HEK293T (cell line): ENCODE measurements around the gene ARRB1.
A peak's percentile ranks its signal among the peaks of the same experiment; 100 is the strongest.

Source experiments
- CTCF ChIA-PET: fragments of 350-600 bp; formaldehyde crosslinking; extraction: SDS; loops from one replicate; lab custom pipeline; 2021; ENCODE audit warnings: antibody characterized with exemption, inconsistent platforms; lab: Yijun Ruan, JAX
- POLR2A ChIA-PET: fragments of 350-600 bp; formaldehyde crosslinking; extraction: SDS; loops from one replicate; lab custom pipeline; 2020; ENCODE audit warnings: antibody characterized with exemption, inconsistent platforms; lab: Yijun Ruan, JAX
- DNase-seq: peaks from one replicate; pipeline ENCODE4 v3.0.0; 2012; ENCODE audit warnings: mixed read lengths; ENCODE audit errors: extremely low spot score
- ARNT ChIP-seq: fragments of 450-650 bp; IDR thresholded peaks from 2 replicates; pipeline ENCODE4 v1.6.1; 2017; ENCODE audit warnings: mild to moderate bottlenecking
- BHLHE40 ChIP-seq: fragments of 450-650 bp; IDR thresholded peaks from 2 replicates; pipeline ENCODE4 v1.6.1; 2016; ENCODE audit warnings: mild to moderate bottlenecking, moderate library complexity, borderline replicate concordance
- CTBP1 ChIP-seq: fragments of 450-650 bp; IDR thresholded peaks from 2 replicates; pipeline ENCODE4 v1.6.1; 2016; ENCODE audit warnings: borderline replicate concordance
- ELF4 ChIP-seq: fragments of 450-650 bp; IDR thresholded peaks from 2 replicates; pipeline ENCODE4 v1.6.1; 2017; ENCODE audit warnings: antibody characterized with exemption
- FOXA1 ChIP-seq: fragments of 450-650 bp; IDR thresholded peaks from 2 replicates; pipeline ENCODE4 v1.6.1; 2016; ENCODE audit warnings: mild to moderate bottlenecking
- FOXK2 ChIP-seq: fragments of 450-650 bp; IDR thresholded peaks from 2 replicates; pipeline ENCODE4 v1.6.1; 2016; ENCODE audit warnings: mild to moderate bottlenecking
- FOXM1 ChIP-seq: fragments of 450-650 bp; IDR thresholded peaks from 2 replicates; pipeline ENCODE4 v1.6.1; 2017; ENCODE audit warnings: mild to moderate bottlenecking, borderline replicate concordance
- HDGF ChIP-seq: fragments of 450-650 bp; IDR thresholded peaks from 2 replicates; pipeline ENCODE4 v1.6.1; 2017; ENCODE audit warnings: antibody characterized with exemption, borderline replicate concordance
- L3MBTL2 ChIP-seq: fragments of 450-650 bp; conservative IDR thresholded peaks from 2 replicates; pipeline ENCODE4 v1.6.1; 2016; ENCODE audit warnings: mild to moderate bottlenecking
- LEF1 ChIP-seq: fragments of 450-650 bp; IDR thresholded peaks from 2 replicates; pipeline ENCODE4 v1.6.1; 2017; ENCODE audit warnings: mild to moderate bottlenecking, borderline replicate concordance
- NFRKB ChIP-seq: fragments of 450-650 bp; IDR thresholded peaks from 2 replicates; pipeline ENCODE4 v1.6.1; 2016; ENCODE audit warnings: mild to moderate bottlenecking, moderate library complexity
- SP1 ChIP-seq: fragments of 450-650 bp; IDR thresholded peaks from 2 replicates; pipeline ENCODE4 v1.6.1; 2017
- SUZ12 ChIP-seq: fragments of 450-650 bp; IDR thresholded peaks from 2 replicates; pipeline ENCODE4 v1.6.1; 2016; ENCODE audit warnings: mild to moderate bottlenecking
- TARDBP ChIP-seq: fragments of 450-650 bp; IDR thresholded peaks from 2 replicates; pipeline ENCODE4 v1.6.1; 2016
- ZNF384 ChIP-seq: fragments of 450-650 bp; IDR thresholded peaks from 2 replicates; pipeline ENCODE4 v1.6.1; 2016
- TF ChIP-seq, protein P1 (sequence below): fragments of 450-650 bp; IDR thresholded peaks from 2 replicates; pipeline ENCODE4 v1.6.1; 2016

ARRB1 gene

DNA sequence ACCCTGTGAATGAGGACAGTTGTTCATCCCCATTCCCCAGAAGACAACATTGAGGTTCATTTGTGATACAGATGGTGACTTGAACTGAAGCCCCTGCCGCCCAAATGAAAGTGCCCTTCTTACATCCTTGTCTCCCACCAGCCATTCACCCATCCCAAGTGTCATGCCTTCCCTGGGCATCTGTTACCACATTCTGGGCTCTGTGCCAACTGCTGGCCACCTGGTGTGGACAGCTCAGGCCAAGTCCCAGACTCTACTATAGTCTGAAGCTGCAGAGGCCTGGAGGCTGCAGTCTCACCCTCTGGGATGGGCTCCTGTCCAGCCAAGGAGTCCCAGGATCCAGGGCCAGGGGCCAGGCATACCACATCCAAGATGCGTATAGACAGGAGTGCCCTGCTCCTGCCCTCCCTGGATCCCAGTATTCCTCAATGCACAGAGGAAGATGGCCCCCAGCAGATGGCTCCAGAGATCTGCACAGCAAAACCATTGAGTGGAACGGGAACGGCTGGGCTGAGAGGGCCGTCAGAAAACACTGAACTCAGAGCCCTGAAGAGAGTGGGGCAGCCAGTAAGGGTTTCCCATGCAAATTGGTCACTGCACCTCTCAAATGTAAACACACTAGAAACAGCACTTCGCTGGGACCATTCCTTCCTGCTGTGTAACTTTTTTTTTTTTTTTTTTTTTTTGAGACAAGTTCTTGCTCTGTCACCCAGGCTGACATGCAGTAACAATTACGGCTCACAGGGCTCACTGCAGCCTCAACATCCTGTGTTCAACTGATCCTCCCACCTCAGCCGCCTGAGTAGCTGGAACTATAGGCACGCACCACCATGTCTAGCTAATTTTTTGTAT lies 22.8 kb downstream of the ARRB1 start:
- no peak for TF ChIP-seq SP1
- TF ChIP-seq ZNF384, result peak; percentile 83
- CTCF ChIA-PET, result interaction anchor here (0.7 to 1.0 kb wide), 3 partner anchors 17 to 62 kb away, joined by 3 to 6 read pairs (median 3); no protein-coding TSS in a partner anchor
- DNase-seq, result peak; percentile 66
- POLR2A ChIA-PET, result no interaction called here

DNA sequence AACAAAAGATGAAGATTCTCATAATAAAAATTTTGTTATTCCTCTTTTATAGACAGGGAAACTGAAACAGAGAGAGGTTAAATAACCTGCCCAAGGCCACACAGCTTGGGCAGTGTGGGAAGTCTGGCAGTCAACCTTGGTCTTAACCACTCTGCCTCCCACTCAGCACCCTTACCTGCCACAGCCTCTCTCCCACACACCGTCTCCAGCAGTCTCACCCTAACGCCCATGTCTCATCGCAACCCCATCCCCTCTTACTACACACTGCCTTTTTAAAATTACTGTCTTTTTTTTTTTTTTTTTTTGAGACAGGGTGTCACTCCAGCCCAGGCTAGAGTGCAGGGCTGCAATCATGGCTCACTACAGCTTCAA lies 25.0 kb downstream of the ARRB1 start:
- no peak for DNase-seq
- no peak for TF ChIP-seq L3MBTL2
- no peak for TF ChIP-seq BHLHE40
- TF ChIP-seq LEF1, result no peak
- TF ChIP-seq FOXM1, result no peak
- TF ChIP-seq FOXA1, result no peak
- no peak for TF ChIP-seq NFRKB
- TF ChIP-seq, protein P1, sequence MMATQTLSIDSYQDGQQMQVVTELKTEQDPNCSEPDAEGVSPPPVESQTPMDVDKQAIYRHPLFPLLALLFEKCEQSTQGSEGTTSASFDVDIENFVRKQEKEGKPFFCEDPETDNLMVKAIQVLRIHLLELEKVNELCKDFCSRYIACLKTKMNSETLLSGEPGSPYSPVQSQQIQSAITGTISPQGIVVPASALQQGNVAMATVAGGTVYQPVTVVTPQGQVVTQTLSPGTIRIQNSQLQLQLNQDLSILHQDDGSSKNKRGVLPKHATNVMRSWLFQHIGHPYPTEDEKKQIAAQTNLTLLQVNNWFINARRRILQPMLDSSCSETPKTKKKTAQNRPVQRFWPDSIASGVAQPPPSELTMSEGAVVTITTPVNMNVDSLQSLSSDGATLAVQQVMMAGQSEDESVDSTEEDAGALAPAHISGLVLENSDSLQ, result no peak
- no peak for TF ChIP-seq TARDBP
- TF ChIP-seq FOXK2, result no peak
- TF ChIP-seq HDGF, result no peak
- TF ChIP-seq ARNT, result no peak
- TF ChIP-seq SUZ12, result no peak
- no peak for TF ChIP-seq CTBP1
- no peak for TF ChIP-seq ZNF384
- no peak for TF ChIP-seq SP1
- no peak for TF ChIP-seq ELF4
- ChIA-PET POLR2A (interaction anchor here (1.3 kb wide), 1 partner anchor 15 kb away, joined by 5 read pairs; no protein-coding TSS in a partner anchor), CTCF (interaction anchor here (1.4 kb wide), 1 partner anchor 62 kb away, joined by 4 read pairs; no protein-coding TSS in a partner anchor)

DNA sequence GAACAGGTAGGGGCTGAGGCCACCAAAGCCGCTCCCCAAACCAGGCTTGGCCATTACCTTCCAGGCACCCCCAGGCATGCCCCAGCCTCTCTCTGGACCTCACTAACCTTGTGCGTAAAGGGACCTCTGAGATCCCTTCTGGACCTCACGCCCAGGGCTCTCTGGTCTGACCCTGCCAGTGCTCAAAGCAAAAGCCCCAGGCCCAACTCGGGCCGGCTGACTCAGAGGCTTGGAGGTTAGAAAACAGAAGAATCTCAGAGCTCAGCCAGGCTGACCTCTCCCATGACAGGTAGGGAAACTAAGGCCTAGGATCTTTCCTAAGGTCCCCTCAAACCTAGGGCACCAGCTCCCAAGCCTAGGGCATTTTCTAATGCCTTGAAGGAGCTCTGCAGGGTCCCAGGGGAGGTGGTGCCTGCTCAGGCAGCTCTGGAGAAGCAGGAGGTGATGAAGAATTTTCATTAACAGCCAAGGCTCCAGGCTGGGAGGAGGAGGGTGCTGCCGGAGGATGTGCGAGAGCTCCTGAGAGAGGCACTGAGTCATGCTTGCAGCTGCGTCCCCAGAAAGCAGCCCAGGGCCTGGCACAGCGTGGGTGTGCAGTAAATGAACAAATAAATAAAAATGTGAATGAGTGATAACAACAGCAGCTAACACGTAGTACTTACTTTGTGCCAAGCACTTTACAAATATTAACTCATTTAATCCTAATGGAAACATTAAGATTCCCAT lies 25.6 kb downstream of the ARRB1 start:
- DNase-seq, result no peak
- POLR2A ChIA-PET, result interaction anchor here (1.3 kb wide), 1 partner anchor 14 kb away, joined by 5 read pairs; no protein-coding TSS in a partner anchor
- no peak for TF ChIP-seq TARDBP
- no peak for TF ChIP-seq ELF4
- TF ChIP-seq, protein P1, result no peak
- TF ChIP-seq NFRKB, result no peak
- TF ChIP-seq HDGF, result no peak
- TF ChIP-seq LEF1, result no peak
- no peak for TF ChIP-seq CTBP1
- no peak for TF ChIP-seq BHLHE40
- no peak for TF ChIP-seq ZNF384
- no peak for TF ChIP-seq SP1
- CTCF ChIA-PET, result interaction anchor here (0.6 to 1.4 kb wide), 2 partner anchors 46 to 62 kb away, joined by 3 to 4 read pairs; no protein-coding TSS in a partner anchor

DNA sequence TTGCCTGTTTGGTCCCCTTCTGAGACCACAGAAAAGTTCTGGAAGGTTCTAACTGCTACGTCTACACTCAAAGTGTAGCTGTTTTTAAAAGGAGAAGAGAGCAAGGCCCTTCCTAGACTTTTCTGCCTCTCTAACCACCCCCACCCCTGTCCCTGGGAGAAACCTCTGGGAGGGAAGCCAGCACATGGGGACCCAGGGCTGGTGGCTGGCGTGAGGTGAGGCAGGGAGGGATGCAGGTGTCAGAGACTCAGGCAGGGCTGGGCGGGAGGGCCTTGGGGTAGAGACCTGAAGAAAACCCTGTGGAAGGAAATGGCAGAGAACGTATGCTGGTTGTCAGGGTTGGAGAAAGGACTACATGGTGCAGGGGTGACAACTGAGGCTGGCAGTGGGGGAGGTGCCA lies 26.7 kb downstream of the ARRB1 start:
- POLR2A ChIA-PET, result no interaction called here
- TF ChIP-seq ELF4, result no peak
- TF ChIP-seq FOXA1, result no peak
- no peak for DNase-seq
- CTCF ChIA-PET, result no interaction called here

DNA sequence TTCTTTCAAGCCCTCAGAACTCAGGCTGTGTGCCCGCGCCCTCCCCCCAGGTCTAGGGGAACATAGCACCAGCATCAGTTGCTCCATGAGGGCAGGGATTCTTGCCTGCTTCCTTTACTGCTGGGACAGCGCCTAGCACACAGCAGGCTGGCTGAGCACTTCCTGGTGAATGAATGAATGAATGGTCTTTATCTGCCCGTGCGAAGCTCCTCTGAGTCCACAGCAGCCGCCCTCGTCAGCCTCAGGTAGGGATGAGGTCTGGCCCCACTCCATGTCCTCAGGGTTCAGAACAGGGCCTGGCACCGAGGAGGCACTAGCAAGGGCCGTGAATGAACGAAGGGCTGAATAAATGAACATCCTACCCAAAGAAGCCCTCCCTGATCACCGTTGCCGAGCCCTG lies 27.3 kb downstream of the ARRB1 start:
- TF ChIP-seq SUZ12 (no peak), HDGF (no peak), CTBP1 (no peak), FOXA1 (no peak), L3MBTL2 (no peak)
- TF ChIP-seq, protein P1, result no peak
- POLR2A ChIA-PET, result no interaction called here
- CTCF ChIA-PET, result no interaction called here
- DNase-seq, result no peak

DNA sequence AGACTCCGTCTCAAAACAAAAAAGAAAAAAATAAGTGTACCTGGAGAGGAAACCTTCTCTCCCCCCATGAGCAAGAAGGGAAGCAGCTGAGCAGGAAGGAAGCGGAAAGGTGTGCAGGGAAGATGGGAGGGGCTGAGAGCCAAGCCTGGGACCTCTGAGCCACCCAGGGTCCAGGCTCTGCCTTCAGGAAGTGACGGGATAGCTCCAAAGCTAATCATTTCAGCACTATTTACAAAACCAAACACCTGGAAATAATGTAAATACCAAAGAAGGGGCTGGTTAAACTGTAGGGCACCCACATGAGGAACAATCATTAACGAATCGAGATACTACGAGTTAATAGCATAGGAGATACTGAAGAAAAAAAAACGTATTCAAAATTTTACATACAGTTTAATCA lies 27.9 kb downstream of the ARRB1 start:
- no peak for TF ChIP-seq CTBP1
- ChIA-PET POLR2A (no interaction called here), CTCF (no interaction called here)
- no peak for DNase-seq

DNA sequence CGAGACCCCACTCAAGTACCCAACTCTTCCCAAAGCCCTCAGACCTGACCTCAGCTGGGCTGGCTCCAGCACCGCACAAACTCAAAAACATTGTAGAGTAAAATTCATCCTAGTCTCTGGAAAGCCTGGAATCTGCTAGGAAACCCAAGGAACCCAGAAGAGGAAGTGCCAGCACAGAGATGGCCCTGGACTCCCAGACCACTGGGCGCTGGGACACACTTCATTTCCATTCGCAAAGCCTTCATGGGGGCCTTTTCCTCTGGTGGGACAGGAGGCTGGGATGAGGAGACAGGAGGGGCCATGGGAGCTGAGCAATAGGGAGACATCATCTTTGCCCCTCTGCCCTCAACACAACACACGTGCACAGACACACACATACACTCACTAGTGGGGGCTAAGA lies 30.8 kb downstream of the ARRB1 start:
- TF ChIP-seq L3MBTL2 (no peak), TARDBP (no peak), ELF4 (no peak), FOXK2 (no peak), CTBP1 (no peak), SP1 (no peak), ZNF384 (no peak), FOXA1 (no peak), LEF1 (no peak), HDGF (no peak), BHLHE40 (no peak)
- TF ChIP-seq, protein P1, result no peak
- ChIA-PET POLR2A (no interaction called here), CTCF (no interaction called here)
- no peak for DNase-seq
